ENCODE measurements around the gene CST9. TPM values are rescaled to one million over a fixed set of nuclear protein-coding genes. Genes with fewer than 3 reads are reported as not detected.

CST9 gene, protein sequence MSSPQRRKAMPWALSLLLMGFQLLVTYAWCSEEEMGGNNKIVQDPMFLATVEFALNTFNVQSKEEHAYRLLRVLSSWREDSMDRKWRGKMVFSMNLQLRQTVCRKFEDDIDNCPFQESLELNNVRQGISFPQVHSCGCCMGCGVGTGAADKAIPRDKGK
- not detected for total RNA-seq

GRCh38 chr20:23605867-23606651 lies at the start of gene CST9:
TSS of gene CST9 (minus strand) at chr20:23605917. CDS start at chr20:23605864, 53 bp downstream.

GRCh38 chr20:23637282-23638221 lies 31.8 kb upstream of the CST9 start, which contains the start of gene CST3:
TSS of gene CST3 (minus strand) at chr20:23637955. CDS start at chr20:23637862, 93 bp downstream.

GRCh38 chr20:23568320-23568970 lies 37.3 kb downstream of the CST9 start, which contains the start of gene CST9L:
TSS of gene CST9L (minus strand) at chr20:23568484. CDS start at chr20:23568450, 34 bp downstream.

Other genes starting within 250 kb of the CST9 start
- 10 to 100 TPM; 19.6 TPM for gene GZF1, start 243.7 kb downstream of the CST9 start, total RNA-seq
- 10 to 100 TPM in 1 of 2 donors, 1 to 10 TPM in 1; 6.2 to 11.0 TPM for gene NAPB, start 184.4 kb downstream of the CST9 start, total RNA-seq
- gene CSTL1, start 166.2 kb downstream of the CST9 start, total RNA-seq, result not detected
- gene CST11, start 153.0 kb downstream of the CST9 start, total RNA-seq, result not detected
- not detected for gene CST8, start 114.8 kb downstream of the CST9 start, total RNA-seq
- not detected for gene CST9L, start 37.4 kb downstream of the CST9 start, total RNA-seq
- 100 to 1,000 TPM; 102 to 171 TPM for gene CST3, start 32.0 kb upstream of the CST9 start, total RNA-seq
- not detected for gene CST4, start 83.1 kb upstream of the CST9 start, total RNA-seq
- not detected for gene CST1, start 145.0 kb upstream of the CST9 start, total RNA-seq
- not detected for gene CST2, start 220.8 kb upstream of the CST9 start, total RNA-seq

Data from melanocyte of skin (primary cell).